ENCODE results near the gene AIRE.
"Not testable (repeated sequence)": the region's sequence is repeated elsewhere in the genome, so short reads cannot be mapped to it uniquely, and the experiment has no call there.

DNA sequence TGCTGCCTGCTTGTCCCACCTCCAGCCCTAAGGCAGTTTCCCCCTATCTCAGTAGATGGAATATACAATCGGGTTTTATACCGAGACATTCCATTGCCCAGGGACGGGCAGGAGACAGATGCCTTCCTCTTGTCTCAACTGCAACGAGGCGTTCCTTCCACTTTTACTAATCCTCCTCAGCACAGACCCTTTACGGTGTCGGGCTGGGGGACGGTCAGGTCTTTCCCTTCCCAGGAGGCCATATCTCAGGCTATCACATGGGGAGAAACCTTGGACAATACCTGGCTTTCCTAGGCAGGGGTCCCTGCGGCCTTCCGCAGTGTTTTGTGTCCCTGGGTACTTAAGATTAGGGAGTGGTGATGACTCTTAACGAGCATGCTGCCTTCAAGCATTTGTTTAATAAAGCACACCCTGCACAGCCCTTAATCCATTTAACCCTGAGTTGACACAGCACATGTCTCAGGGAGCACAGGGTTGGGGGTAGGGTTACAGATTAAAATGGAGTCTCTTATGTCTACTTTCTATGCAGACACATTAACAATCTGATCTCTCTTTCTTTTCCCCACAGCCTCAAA, 2.4 kb upstream of the AIRE start:
- not testable (repeated sequence) for TF ChIP-seq CTCF (conservative IDR thresholded peaks at IDR 0.05 in 1 of 2, IDR thresholded peaks at IDR 0.05 in 1 of 2; ENCODE audit: extremely low read depth in 1 of 2, insufficient read depth in 1 of 2, low read depth in 1 of 2, low read length in 2 of 2); EZH2 (IDR thresholded peaks at IDR 0.05; ENCODE audit: borderline replicate concordance, low read length)

Data from mammary epithelial cell (primary cell).